Measurements from ENCODE around the gene PRKD3.

Gene PRKD3

DNA sequence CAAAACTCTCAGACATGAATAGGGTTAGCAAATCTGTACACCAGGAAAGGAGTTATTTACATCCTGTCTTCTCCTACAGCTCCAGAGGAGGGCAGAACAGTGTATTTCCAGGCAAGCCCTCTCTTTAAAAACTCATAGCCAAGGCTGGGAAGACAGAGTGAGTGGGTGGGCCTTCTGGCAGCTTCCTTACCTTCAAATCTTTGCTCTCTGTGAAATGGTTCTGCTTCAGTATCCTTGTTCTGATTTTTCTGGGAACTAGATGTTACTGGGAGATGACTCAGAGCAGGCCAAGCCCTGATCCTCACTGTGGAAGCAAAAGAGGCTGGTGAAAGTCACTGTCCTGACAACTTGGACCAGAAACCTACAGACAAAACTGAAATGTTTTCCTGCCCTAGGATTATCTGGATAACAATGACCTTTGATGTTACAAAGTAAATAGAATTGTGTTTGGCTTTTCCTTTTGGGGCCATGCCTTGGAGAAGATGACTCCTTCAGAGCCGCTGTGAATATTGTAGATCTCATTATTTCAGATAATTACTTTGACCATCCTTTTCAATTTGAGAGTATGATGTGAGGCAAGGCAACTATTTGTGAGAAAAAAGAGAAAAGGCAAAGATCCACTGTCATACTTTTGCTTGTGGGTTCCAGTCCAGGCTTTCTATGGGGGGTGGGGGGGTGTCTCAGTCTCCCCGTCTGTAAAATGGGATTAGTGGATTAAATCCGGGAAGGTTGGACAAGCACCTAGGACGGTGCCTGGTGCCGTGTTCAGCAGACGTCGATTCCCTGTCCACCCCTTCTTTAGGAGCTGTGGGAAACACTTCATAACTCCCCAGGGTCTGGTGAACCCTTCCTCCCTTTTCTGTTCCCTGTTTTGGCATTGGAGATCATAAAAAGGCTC is 19.2 kb upstream of the PRKD3 start:
- no peak for DNase-seq (ENCODE audit: low read depth, low spot score)

DNA sequence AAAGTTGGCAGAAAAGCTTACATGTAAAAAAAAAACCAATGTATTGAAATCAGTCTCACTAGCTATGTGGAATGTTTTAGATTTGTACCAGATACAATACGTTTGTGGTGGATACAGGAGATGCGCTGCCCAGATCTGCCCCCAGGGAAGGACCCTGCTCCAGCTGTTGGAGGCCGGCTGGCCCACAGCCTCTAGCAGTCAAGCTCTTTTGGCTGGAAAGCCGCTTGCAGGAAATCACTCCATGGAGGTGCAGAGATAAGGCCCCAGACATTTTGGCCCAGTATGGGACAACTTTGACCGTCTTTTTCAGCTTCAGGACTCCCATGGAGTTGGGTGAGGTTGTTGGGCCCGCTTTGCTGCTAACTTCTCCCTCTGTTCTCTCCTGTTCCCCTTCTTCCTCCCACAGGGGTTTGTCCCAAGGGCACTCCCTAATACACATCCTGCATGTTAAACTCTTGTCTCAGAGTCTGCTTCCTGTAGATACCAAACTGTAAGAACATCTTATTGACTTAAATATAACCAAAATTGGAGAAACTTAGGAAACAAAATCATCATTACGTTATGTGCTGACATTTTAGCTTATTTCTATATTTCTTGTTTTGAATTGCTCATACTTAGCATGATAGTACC is 18.1 kb upstream of the PRKD3 start:
- no peak for DNase-seq (ENCODE audit: low read depth, low spot score)

GRCh38 chr2:37340637-37341036 is 16.0 kb upstream of the PRKD3 start:
- no peak for DNase-seq (ENCODE audit: low read depth, low spot score)

- no peak for DNase-seq (ENCODE audit: low read depth, low spot score)
Observed at GRCh38 chr2:37338933-37339332, 14.3 kb upstream of the PRKD3 start.

- no peak for DNase-seq (ENCODE audit: low read depth, low spot score)
Observed at GRCh38 chr2:37337620-37338280, 13.1 kb upstream of the PRKD3 start.

DNA sequence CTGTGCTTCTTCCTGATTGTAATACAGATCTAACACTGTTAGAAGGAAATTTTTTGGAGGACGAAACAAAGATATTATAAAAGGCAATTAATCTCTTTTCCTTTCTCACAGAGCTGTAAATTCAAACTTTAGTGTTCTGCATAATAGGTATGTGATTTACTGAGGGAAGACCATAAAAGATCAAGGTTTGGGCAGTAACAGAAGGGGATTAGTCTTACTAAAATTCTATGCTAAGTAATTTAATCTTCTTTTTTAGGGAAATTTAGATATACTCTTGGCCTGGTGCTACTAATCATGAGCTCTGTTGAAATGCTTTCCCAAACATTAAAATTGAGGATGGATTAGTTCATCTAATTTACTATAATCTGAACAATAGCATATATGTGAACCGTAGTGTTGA is 11.0 kb upstream of the PRKD3 start:
- DNase-seq (ENCODE audit: low read depth, low spot score) = no peak

DNA sequence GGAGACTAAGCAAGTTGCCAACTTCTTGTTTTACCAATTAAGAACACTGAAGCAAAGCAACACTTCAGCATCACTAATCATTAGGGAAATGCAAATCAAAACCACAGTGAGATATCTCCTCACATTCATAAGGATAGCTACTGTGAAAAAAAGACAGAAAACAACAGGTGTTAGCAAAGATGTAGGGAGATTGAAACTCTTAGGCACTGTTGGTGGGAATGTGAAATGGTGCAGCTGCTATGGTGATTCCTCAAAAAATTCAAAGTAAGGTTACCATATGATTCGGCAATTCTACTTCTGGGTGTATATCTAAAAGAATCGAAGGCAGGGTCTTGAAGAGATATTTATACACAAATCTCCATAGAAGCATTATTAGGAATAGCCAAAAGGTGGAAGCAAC is 8.6 kb upstream of the PRKD3 start:
- DNase-seq (ENCODE audit: low read depth, low spot score) = no peak

DNA sequence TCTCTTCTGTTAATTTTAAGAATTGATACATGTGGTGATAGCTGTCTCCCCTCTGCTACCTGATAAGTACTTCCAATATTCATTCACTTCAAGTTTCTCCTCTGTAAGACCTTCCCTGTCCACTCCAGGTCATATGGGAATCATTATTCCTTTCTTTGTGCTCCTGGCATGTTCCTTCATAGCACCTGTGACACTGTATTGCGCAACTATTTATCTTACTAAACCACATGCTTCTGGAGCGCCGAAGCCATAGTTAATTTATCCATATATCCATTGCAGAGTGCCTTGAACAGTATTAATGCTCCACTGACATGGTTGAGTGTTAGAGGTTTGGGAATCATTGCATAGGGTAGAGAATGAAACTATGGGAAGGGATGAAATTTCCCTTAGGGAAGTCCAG is 7.9 kb upstream of the PRKD3 start:
- no peak for DNase-seq (ENCODE audit: low read depth, low spot score)

DNA sequence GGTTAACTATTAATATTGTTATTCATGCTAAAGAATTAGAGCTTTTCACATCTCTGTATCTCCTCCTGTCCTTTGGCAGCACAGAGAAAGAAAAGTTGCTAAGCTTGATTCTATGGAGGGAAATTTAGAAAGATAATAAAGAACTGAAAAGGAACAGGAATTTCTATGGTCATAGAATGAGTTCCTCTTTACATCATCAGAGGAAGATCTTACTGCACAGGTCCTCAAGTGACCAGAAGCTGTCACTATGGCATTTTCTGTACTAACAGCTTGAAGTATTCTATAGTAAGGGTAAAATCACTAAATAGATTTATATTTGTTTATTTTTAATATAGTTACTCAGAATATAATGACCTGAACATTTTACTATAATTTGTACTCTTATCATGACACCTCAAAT is 6.0 kb upstream of the PRKD3 start:
- DNase-seq (ENCODE audit: low read depth, low spot score) = no peak

- DNase-seq (ENCODE audit: low read depth, low spot score) = no peak
Observed at GRCh38 chr2:37326866-37327634, 2.4 kb upstream of the PRKD3 start.

DNA sequence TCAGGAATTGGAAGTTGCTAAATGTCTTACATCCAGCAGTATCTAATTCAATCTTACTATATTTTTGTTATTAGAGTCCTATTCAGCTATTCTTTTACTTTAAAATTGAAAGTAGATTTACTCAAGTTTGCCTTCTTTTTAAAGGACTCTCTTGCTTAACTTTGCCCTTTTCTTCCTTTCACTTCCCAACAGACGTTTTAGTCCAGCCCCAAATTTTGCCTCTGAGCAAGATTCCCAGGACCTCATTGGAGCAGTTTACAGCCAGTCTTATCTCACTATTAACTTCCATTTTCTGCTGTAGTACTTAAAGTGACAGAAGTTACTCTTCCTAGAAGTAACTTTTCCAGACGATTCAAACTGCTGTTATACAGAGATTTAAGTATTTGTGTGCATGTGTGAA is 1.7 kb upstream of the PRKD3 start:
- no peak for DNase-seq (ENCODE audit: low read depth, low spot score)

DNA sequence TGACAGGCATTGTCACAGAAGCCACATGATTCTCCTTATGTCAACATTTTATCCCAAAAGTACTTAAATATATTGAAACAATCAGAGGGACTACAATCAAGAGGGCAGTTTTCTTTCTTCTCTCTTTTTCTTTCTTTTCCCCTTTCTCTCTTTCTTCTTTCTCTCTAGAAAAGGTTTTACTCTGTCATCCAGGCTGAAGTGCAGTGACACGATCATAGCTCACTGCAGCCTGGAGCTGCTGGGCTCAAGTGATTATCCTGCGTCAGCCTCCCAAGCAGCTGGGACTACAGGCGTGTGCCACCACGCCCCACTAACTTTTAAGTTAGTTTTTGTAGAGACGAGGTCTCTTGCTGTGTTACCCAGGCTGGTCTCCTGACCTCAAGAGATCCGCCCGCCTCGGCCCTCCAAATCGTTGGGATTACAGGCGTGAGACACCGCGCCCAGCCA is 1.0 kb upstream of the PRKD3 start:
- no peak for DNase-seq (ENCODE audit: low read depth, low spot score)

DNA sequence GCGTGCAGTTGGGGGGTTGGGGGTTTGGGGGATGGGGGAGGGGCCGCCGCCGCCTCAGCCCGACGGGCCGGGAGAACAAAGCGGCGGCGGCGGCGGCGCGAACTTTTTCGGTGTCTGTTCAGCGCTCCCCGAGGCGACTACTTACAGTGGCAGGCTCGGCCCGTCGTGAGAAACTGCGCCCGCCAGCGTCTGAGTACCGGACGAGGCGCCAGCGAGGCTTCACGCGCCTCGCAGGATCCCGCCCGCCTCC is 172 bp downstream of the PRKD3 start:
- no peak for DNase-seq (ENCODE audit: low read depth, low spot score)

DNA sequence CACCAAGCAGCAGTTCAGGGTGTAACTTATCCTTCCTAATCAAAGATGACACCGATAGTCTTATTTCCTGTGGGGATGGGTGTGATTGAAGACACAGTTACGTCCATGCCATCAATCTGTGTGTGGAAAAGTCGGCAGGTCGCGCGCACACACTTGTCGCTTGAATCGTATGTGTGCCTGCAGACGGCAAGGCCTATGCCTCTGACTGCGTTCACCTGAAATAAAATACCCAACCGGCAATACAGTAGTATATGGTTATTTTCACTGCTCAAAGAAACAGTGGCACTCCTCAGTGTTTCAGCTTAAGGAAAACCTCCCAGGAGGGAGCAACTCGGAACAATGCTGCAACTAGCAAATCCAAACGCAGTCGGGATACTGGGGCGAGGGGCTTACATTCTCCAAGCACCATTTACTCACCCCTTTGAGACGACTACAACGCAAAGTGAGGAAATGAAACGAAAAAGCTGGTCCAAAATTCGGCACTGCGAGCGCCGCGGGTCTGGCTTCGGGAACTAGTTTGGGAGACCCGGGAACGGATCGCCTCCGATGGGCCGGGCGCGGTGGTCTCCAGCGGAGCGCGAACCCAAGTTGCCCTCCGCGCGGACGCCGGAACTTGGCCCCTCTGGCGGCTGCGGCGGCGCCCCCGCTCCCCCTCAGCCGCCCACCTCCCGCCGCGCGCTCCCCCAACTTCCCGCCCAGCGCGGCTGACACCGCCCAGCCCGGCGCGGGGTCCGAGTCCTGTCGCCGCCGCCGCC is 675 bp downstream of the PRKD3 start:
- no peak for DNase-seq (ENCODE audit: low read depth, low spot score)

DNA sequence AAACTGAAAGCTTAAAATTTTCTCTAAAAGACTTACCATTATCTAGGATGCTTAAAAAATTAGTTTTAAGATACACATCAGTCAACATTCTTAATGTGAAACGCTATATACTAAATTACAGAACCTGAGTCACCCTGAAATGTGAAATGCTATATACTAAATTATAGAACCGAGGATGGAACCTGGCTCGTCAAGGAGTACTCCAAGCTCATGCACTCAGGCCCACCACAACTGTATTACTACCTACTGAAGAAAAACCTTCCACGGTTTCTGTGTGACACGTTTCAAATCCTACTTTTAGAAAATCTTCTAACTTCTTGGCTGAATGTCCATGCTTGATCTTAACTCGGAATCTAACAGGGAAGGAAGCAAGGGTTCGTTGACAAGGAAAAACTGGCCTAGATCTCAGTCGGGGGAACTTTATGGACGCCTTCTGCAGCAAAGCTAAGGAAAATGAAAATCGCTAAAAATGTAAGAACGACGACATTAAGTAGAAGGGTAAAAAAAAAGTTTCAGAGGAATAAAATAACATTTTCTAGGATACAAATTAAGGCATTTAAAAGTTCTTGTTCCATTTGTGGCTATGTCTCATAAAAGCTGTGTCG is 1.4 kb downstream of the PRKD3 start:
- DNase-seq (ENCODE audit: low read depth, low spot score) = no peak

DNA sequence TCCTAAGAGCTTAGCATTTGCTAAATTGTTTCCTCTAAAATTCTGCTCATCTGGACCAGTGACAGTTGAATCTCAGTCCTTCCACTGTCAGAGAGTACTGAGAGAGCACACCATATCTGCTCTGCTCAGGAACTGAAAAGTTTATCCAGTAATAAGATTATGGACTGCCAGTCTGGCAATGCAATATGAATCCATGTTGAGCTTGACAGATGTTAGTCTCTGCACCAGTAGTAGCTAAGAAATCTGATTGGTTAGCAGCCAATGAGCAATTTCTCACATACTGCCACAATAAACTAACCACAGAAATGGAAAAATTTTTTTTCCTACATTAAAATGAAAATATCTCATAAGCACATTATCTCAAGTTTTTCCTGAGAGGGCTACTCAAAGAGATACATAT is 2.3 kb downstream of the PRKD3 start:
- no peak for DNase-seq (ENCODE audit: low read depth, low spot score)

- no peak for DNase-seq (ENCODE audit: low read depth, low spot score)
Observed at GRCh38 chr2:37321029-37321682, 3.5 kb downstream of the PRKD3 start.

DNA sequence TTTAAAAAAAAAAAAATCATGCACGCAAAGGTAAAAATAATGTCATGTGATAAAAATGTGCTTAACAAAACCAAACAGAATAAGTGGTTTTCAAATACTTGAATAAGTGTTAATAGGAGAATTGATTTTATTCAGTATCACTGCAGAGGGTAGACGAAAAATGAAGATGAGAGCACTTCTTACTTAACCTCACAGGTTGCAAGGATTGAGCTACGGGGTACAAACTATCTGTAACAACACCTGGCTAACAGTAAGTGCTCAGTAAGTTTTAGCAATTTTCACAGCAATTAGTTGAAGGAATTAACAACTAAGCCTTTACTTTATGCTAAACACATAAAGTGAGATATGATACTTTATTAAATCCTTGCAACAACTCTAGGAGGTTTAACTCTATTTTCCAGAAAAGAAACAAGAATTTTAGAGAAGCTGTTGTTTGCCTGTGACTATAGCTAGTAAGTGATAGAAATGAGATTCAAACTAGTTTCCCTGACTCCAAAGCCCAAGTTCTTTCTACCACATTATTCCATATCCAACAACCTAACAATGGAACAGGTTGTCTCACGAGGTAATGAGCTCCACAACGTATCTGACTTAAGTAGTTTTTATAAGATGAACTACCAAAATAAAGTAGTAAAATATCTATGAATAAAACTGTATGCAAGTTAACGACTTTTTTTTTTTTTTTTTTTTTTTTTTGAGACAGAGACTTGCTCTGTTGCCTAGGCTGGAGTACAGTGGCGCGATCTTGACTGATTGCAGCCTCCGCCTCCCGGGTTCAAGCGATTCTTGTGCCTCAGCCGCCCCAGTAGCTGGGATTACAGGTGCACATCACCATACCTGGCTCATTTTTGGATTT is 4.7 kb downstream of the PRKD3 start:
- no peak for DNase-seq (ENCODE audit: low read depth, low spot score)

DNA sequence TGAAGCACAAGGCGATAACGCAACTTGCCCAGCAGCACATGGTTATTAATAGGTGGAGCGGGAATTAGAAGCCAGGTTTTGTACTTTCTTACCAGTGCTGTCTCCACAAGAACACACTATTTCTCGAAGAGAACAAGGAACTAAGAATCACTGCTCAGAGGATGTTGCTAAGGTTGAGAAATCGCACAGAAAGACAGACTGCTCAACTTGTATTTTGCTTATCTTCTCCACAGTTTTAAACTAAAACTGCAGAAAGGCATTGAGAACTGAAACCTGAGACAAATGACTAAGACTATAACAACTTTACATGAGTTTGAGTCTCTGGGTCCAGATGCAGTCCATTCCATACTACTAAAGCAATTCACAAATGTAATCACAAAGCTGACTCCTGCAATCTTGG is 6.2 kb downstream of the PRKD3 start:
- DNase-seq (ENCODE audit: low read depth, low spot score) = no peak

GRCh38 chr2:37317746-37318145 is 6.9 kb downstream of the PRKD3 start:
- no peak for DNase-seq (ENCODE audit: low read depth, low spot score)

Data from activated CD4-positive, CD25-positive, alpha-beta regulatory T cell treated with anti-CD3 and anti-CD28 coated beads, Interleukin-2, amount 50 U/mL, for 16 hours (primary cell).